ENCODE measurements around the gene LRFN2.

Gene LRFN2

GRCh38 chr6:40414617-40415016, 172.5 kb downstream of the LRFN2 start:
- Mint-ChIP-seq H3K27ac (no peak overlapping the region), H3K4me1 (ENCODE audit: low read depth) (no peaks in the 10 kb centered on the region), H3K9me3 (no peaks in the 10 kb centered on the region), H3K36me3 (ENCODE audit: low read depth) (no peaks in the 10 kb centered on the region), H3K27me3 (no peaks in the 10 kb centered on the region), H3K4me3 (no peak overlapping the region)

- Mint-ChIP-seq H3K4me3 (no peak overlapping the region), H3K36me3 (ENCODE audit: low read depth) (no peaks in the 10 kb centered on the region), H3K9me3 (no peaks in the 10 kb centered on the region), H3K27ac (no peak overlapping the region), H3K4me1 (ENCODE audit: low read depth) (no peaks in the 10 kb centered on the region), H3K27me3 (no peaks in the 10 kb centered on the region)
Observed at GRCh38 chr6:40413239-40413638, 173.9 kb downstream of the LRFN2 start.

- Mint-ChIP-seq H3K27ac (no peak overlapping the region), H3K4me1 (ENCODE audit: low read depth) (no peaks in the 10 kb centered on the region), H3K4me3 (no peak overlapping the region), H3K36me3 (ENCODE audit: low read depth) (no peaks in the 10 kb centered on the region), H3K27me3 (no peaks in the 10 kb centered on the region), H3K9me3 (no peaks in the 10 kb centered on the region)
Observed at GRCh38 chr6:40411881-40412280, 175.3 kb downstream of the LRFN2 start.

GRCh38 chr6:40410821-40411220, 176.3 kb downstream of the LRFN2 start:
- no peaks in the 10 kb centered on the region for H3K27me3 Mint-ChIP-seq
- no peaks in the 10 kb centered on the region for H3K9me3 Mint-ChIP-seq
- no peak overlapping the region for H3K4me3 Mint-ChIP-seq
- H3K4me1 Mint-ChIP-seq (ENCODE audit: low read depth), result no peaks in the 10 kb centered on the region
- no peak overlapping the region for H3K27ac Mint-ChIP-seq
- no peaks in the 10 kb centered on the region for H3K36me3 Mint-ChIP-seq (ENCODE audit: low read depth)

- H3K27ac Mint-ChIP-seq, result no peak overlapping the region
- H3K4me1 Mint-ChIP-seq (ENCODE audit: low read depth), result no peaks in the 10 kb centered on the region
- no peaks in the 10 kb centered on the region for H3K36me3 Mint-ChIP-seq (ENCODE audit: low read depth)
- no peaks in the 10 kb centered on the region for H3K9me3 Mint-ChIP-seq
- no peaks in the 10 kb centered on the region for H3K27me3 Mint-ChIP-seq
- H3K4me3 Mint-ChIP-seq, result no peak overlapping the region
Observed at GRCh38 chr6:40409716-40410397, 177.3 kb downstream of the LRFN2 start.

GRCh38 chr6:40408786-40409542, 178.2 kb downstream of the LRFN2 start:
- no peak overlapping the region for H3K27ac Mint-ChIP-seq

GRCh38 chr6:40407239-40407638, 179.9 kb downstream of the LRFN2 start:
- H3K9me3 Mint-ChIP-seq, result no peaks in the 10 kb centered on the region
- H3K27ac Mint-ChIP-seq, result no peak overlapping the region
- H3K4me1 Mint-ChIP-seq (ENCODE audit: low read depth), result no peaks in the 10 kb centered on the region
- H3K27me3 Mint-ChIP-seq, result no peaks in the 10 kb centered on the region
- H3K36me3 Mint-ChIP-seq (ENCODE audit: low read depth), result no peaks in the 10 kb centered on the region
- H3K4me3 Mint-ChIP-seq, result no peak overlapping the region

More at GRCh38 chr6:40408786-40409542, 178.2 kb downstream of the LRFN2 start:
- Mint-ChIP-seq H3K9me3 (no peaks in the 10 kb centered on the region), H3K4me3 (no peak overlapping the region), H3K36me3 (ENCODE audit: low read depth) (no peaks in the 10 kb centered on the region), H3K27me3 (no peaks in the 10 kb centered on the region), H3K4me1 (ENCODE audit: low read depth) (no peaks in the 10 kb centered on the region)

GRCh38 chr6:40406175-40406574, 181.0 kb downstream of the LRFN2 start:
- H3K36me3 Mint-ChIP-seq (ENCODE audit: low read depth), result no peaks in the 10 kb centered on the region
- no peaks in the 10 kb centered on the region for H3K9me3 Mint-ChIP-seq
- H3K27ac Mint-ChIP-seq, result no peak overlapping the region
- H3K4me3 Mint-ChIP-seq, result no peak overlapping the region
- H3K4me1 Mint-ChIP-seq (ENCODE audit: low read depth), result no peaks in the 10 kb centered on the region
- H3K27me3 Mint-ChIP-seq, result no peaks in the 10 kb centered on the region

- Mint-ChIP-seq H3K4me1 (ENCODE audit: low read depth) (peaks cover 4% of the 10 kb centered on the region), H3K27me3 (no peaks in the 10 kb centered on the region), H3K27ac (no peak overlapping the region), H3K4me3 (no peak overlapping the region), H3K9me3 (no peaks in the 10 kb centered on the region), H3K36me3 (ENCODE audit: low read depth) (no peaks in the 10 kb centered on the region)
Observed at GRCh38 chr6:40400738-40401137, 186.4 kb downstream of the LRFN2 start.

- no peaks in the 10 kb centered on the region for H3K36me3 Mint-ChIP-seq (ENCODE audit: low read depth)
- no peaks in the 10 kb centered on the region for H3K27me3 Mint-ChIP-seq
- H3K4me3 Mint-ChIP-seq, result no peak overlapping the region
- H3K9me3 Mint-ChIP-seq, result no peaks in the 10 kb centered on the region
- no peak overlapping the region for H3K27ac Mint-ChIP-seq
- H3K4me1 Mint-ChIP-seq (ENCODE audit: low read depth), result peaks cover 4% of the 10 kb centered on the region
Observed at GRCh38 chr6:40399888-40400457, 187.2 kb downstream of the LRFN2 start.

GRCh38 chr6:40398810-40399477, 188.2 kb downstream of the LRFN2 start:
- H3K36me3 Mint-ChIP-seq (ENCODE audit: low read depth), result no peaks in the 10 kb centered on the region
- no peaks in the 10 kb centered on the region for H3K27me3 Mint-ChIP-seq
- H3K9me3 Mint-ChIP-seq, result no peaks in the 10 kb centered on the region
- H3K27ac Mint-ChIP-seq, result no peak overlapping the region
- H3K4me1 Mint-ChIP-seq (ENCODE audit: low read depth), result peaks cover 4% of the 10 kb centered on the region
- H3K4me3 Mint-ChIP-seq, result no peak overlapping the region

- Mint-ChIP-seq H3K27ac (no peak overlapping the region), H3K27me3 (no peaks in the 10 kb centered on the region), H3K4me3 (no peak overlapping the region), H3K36me3 (ENCODE audit: low read depth) (no peaks in the 10 kb centered on the region), H3K9me3 (no peaks in the 10 kb centered on the region), H3K4me1 (ENCODE audit: low read depth) (peaks cover 4% of the 10 kb centered on the region)
Observed at GRCh38 chr6:40398034-40398691, 189.0 kb downstream of the LRFN2 start.

GRCh38 chr6:40397287-40398033, 189.7 kb downstream of the LRFN2 start:
- no peaks in the 10 kb centered on the region for H3K27me3 Mint-ChIP-seq
- no peaks in the 10 kb centered on the region for H3K36me3 Mint-ChIP-seq (ENCODE audit: low read depth)
- no peak overlapping the region for H3K4me3 Mint-ChIP-seq

GRCh38 chr6:40395698-40396076, 191.5 kb downstream of the LRFN2 start:
- H3K9me3 Mint-ChIP-seq, result no peaks in the 10 kb centered on the region
- no peak overlapping the region for H3K4me3 Mint-ChIP-seq
- peaks cover 8% of the 10 kb centered on the region for H3K4me1 Mint-ChIP-seq (ENCODE audit: low read depth)
- no peaks in the 10 kb centered on the region for H3K27me3 Mint-ChIP-seq
- H3K27ac Mint-ChIP-seq, result no peak overlapping the region
- H3K36me3 Mint-ChIP-seq (ENCODE audit: low read depth), result no peaks in the 10 kb centered on the region

More at GRCh38 chr6:40397287-40398033, 189.7 kb downstream of the LRFN2 start:
- Mint-ChIP-seq H3K9me3 (no peaks in the 10 kb centered on the region), H3K27ac (no peak overlapping the region), H3K4me1 (ENCODE audit: low read depth) (peaks cover 4% of the 10 kb centered on the region)
